ENCODE results near the gene LRRC31.

DNA sequence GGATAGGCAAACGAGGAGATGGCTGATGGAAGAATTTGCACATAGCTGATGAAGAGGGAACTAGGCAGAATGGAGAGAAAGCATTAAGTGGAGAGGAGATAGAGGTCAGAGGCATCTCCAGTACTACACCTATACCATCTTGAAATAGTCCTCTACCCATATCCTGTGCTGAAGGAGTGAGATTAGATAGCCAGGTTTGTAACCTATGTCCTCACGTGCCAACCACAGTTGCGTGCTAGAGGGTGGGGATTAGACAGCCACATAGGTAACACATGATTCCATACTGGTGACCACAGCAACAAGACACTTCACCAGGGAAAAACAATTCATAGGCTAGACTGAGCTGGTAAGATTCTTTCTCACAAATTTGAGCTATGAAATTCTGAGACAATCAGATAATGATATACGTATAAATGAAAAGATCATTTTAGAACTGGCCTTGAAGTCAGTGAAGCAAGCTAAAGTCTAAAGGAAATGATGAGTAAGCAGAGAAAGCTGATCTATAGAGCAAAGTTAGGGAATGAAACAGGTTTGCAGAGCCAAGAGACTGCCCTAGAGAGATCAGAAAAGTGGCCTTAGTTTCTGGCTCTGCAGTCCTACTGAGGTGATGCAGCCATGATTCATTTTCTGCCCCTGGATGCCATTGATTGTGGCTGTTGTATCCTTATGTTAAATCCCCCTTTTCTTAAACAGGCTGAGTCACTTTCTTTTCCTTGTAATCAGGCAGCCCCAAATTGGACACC, 78.9 kb downstream of the LRRC31 start:
- TF ChIP-seq GABPA (IDR thresholded peaks at IDR 0.05; ENCODE audit: borderline replicate concordance, insufficient read depth, low read length), result no peak
- TF ChIP-seq CHD1 (IDR thresholded peaks at IDR 0.05; ENCODE audit: low read depth, low read length), result no peak
- TF ChIP-seq, protein P1, sequence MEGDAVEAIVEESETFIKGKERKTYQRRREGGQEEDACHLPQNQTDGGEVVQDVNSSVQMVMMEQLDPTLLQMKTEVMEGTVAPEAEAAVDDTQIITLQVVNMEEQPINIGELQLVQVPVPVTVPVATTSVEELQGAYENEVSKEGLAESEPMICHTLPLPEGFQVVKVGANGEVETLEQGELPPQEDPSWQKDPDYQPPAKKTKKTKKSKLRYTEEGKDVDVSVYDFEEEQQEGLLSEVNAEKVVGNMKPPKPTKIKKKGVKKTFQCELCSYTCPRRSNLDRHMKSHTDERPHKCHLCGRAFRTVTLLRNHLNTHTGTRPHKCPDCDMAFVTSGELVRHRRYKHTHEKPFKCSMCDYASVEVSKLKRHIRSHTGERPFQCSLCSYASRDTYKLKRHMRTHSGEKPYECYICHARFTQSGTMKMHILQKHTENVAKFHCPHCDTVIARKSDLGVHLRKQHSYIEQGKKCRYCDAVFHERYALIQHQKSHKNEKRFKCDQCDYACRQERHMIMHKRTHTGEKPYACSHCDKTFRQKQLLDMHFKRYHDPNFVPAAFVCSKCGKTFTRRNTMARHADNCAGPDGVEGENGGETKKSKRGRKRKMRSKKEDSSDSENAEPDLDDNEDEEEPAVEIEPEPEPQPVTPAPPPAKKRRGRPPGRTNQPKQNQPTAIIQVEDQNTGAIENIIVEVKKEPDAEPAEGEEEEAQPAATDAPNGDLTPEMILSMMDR (IDR thresholded peaks at IDR 0.05; ENCODE audit: control extremely low read depth in 1 of 3, insufficient read depth in 1 of 3, low read depth in 1 of 3, low read length in 3 of 3), result no peak
- TF ChIP-seq CBX8 (IDR thresholded peaks at IDR 0.05; ENCODE audit: borderline replicate concordance, low read depth, low read length), result no peak
- no peak for TF ChIP-seq RNF2 (IDR thresholded peaks at IDR 0.05; ENCODE audit: borderline replicate concordance, low read depth, low read length, missing control alignments, poor library complexity, severe bottlenecking)
- no peak for TF ChIP-seq ZNF274 (IDR thresholded peaks at IDR 0.05; ENCODE audit: borderline replicate concordance, extremely low read depth, low read length)
- TF ChIP-seq MAFK (IDR thresholded peaks at IDR 0.05; ENCODE audit: low read depth, low read length), result no peak
- TF ChIP-seq POLR2A (IDR thresholded peaks at IDR 0.05; ENCODE audit: control extremely low read depth in 1 of 2, low read depth in 2 of 2, low read length in 2 of 2), result no peak; a peak in 1 of 3 replicates
- TF ChIP-seq USF2 (IDR thresholded peaks at IDR 0.05; ENCODE audit: low read length), result no peak
- TF ChIP-seq POU5F1 (IDR thresholded peaks at IDR 0.05; ENCODE audit: low read depth, low read length), result no peak
- TF ChIP-seq EP300 (IDR thresholded peaks at IDR 0.05; ENCODE audit: borderline replicate concordance in 1 of 2, low read depth in 2 of 2, low read length in 2 of 2), result no peak
- no peak for TF ChIP-seq JUN (IDR thresholded peaks at IDR 0.05; ENCODE audit: low read depth, low read length)
- TF ChIP-seq KDM1A (IDR thresholded peaks at IDR 0.05; ENCODE audit: borderline replicate concordance, low read length), result no peak
- no peak for TF ChIP-seq POLR2AphosphoS5 (IDR thresholded peaks at IDR 0.05; ENCODE audit: low read depth, low read length)
